HepG2 (cell line): Measurements from ENCODE around the gene KBTBD3. TPM values are rescaled to one million over a fixed set of nuclear protein-coding genes. Genes with fewer than 3 reads are reported as not detected.
A peak's percentile ranks its signal among the peaks of the same experiment; 100 is the strongest.

Experiments used
- ARID2 ChIP-seq: sonication (generic); formaldehyde crosslinking; IDR thresholded peaks from 2 replicates; pipeline ENCODE4 v1.8.1; 2022; ENCODE audit warnings: mild to moderate bottlenecking, missing genetic modification reagents, borderline replicate concordance
- GPBP1L1 ChIP-seq: sonication (generic); formaldehyde crosslinking; IDR thresholded peaks from 2 replicates; pipeline ENCODE4 v1.5.0; 2020; ENCODE audit warnings: mild to moderate bottlenecking, missing genetic modification reagents
- HHEX ChIP-seq: IDR thresholded peaks from 2 replicates; pipeline ENCODE4 v1.6.1; 2016; ENCODE audit warnings: control low read depth
- IKZF4 ChIP-seq: sonication (generic); formaldehyde crosslinking; IDR thresholded peaks from 2 replicates; pipeline ENCODE4 v1.5.1; 2020; ENCODE audit warnings: borderline replicate concordance, mild to moderate bottlenecking, low read depth, missing genetic modification reagents; ENCODE audit errors: not compliant biosample characterization
- ISL2 ChIP-seq: sonication (generic); formaldehyde crosslinking; IDR thresholded peaks from 2 replicates; pipeline ENCODE4 v1.5.0; 2020; ENCODE audit warnings: missing genetic modification reagents
- KLF15 ChIP-seq: sonication (generic); formaldehyde crosslinking; IDR thresholded peaks from 2 replicates; pipeline ENCODE4 v1.8.1; 2023; ENCODE audit warnings: borderline replicate concordance, mild to moderate bottlenecking, inconsistent platforms, missing genetic modification reagents, mixed read lengths
- MAZ ChIP-seq, 2 experiments: sonication (generic) in 1 of 2; formaldehyde crosslinking in 1 of 2; IDR thresholded peaks; 2 replicates each; pipeline versions ENCODE4 v1.5.0 to v1.6.1; 2012 to 2020; ENCODE audit warnings: low read depth in 2 of 2, mild to moderate bottlenecking in 2 of 2, borderline replicate concordance in 1 of 2, improper control_type of control experiment in 1 of 2, low read length in 1 of 2, missing genetic modification reagents in 1 of 2, moderate library complexity in 1 of 2
- PITX1 ChIP-seq: sonication (generic); formaldehyde crosslinking; IDR thresholded peaks from 2 replicates; pipeline ENCODE4 v1.5.1; 2020; ENCODE audit warnings: mild to moderate bottlenecking, missing genetic modification reagents
- RFX1 ChIP-seq: fragments of 450-650 bp; IDR thresholded peaks from 2 replicates; pipeline ENCODE4 v1.6.1; 2017
- RFX5 ChIP-seq: IDR thresholded peaks from 2 replicates; pipeline ENCODE4 v1.6.1; 2011; ENCODE audit warnings: low read depth, low read length, improper control_type of control experiment
- RORA ChIP-seq: sonication (generic); formaldehyde crosslinking; IDR thresholded peaks from 2 replicates; pipeline ENCODE4 v1.5.0; 2020; ENCODE audit warnings: mild to moderate bottlenecking, missing genetic modification reagents, moderate library complexity
- SIX4 ChIP-seq: sonication (generic); formaldehyde crosslinking; IDR thresholded peaks from 2 replicates; pipeline ENCODE4 v1.4.0; 2020; ENCODE audit warnings: missing genetic modification reagents
- SKI ChIP-seq: fragments of 450-650 bp; IDR thresholded peaks from one replicate; pipeline ENCODE4 v1.6.1; 2018; ENCODE audit warnings: mild to moderate bottlenecking; ENCODE audit not compliant: partially characterized antibody
- TBL1XR1 ChIP-seq: fragments of 150-350 bp; IDR thresholded peaks from 2 replicates; pipeline ENCODE4 v1.6.1; 2014; ENCODE audit warnings: borderline replicate concordance, low read length; ENCODE audit not compliant: partially characterized antibody
- TOPORS ChIP-seq: sonication (generic); formaldehyde crosslinking; IDR thresholded peaks from 2 replicates; pipeline ENCODE4 v1.8.0; 2023; ENCODE audit warnings: mild to moderate bottlenecking, missing genetic modification reagents
- ZBTB37 ChIP-seq: sonication (generic); formaldehyde crosslinking; IDR thresholded peaks from 2 replicates; pipeline ENCODE4 v1.4.0; 2020; ENCODE audit warnings: mild to moderate bottlenecking, missing genetic modification reagents
- ZNF251 ChIP-seq: sonication (generic); formaldehyde crosslinking; IDR thresholded peaks from 2 replicates; pipeline ENCODE4 v1.9.0; 2021; ENCODE audit warnings: mild to moderate bottlenecking, missing genetic modification reagents
- ZNF317 ChIP-seq: sonication (generic); formaldehyde crosslinking; IDR thresholded peaks from 2 replicates; pipeline ENCODE4 v1.5.0; 2020; ENCODE audit warnings: mild to moderate bottlenecking, missing genetic modification reagents
- ZNF333 ChIP-seq: sonication (generic); formaldehyde crosslinking; IDR thresholded peaks from 2 replicates; pipeline ENCODE4 v1.4.0; 2020; ENCODE audit warnings: mild to moderate bottlenecking, missing genetic modification reagents, borderline replicate concordance
- ZNF382 ChIP-seq: sonication (generic); formaldehyde crosslinking; IDR thresholded peaks from 2 replicates; pipeline ENCODE4 v1.5.0; 2020; ENCODE audit warnings: missing genetic modification reagents, mild to moderate bottlenecking, borderline replicate concordance
- ZNF549 ChIP-seq: sonication (generic); formaldehyde crosslinking; IDR thresholded peaks from 2 replicates; pipeline ENCODE4 v1.5.0; 2020; ENCODE audit warnings: missing genetic modification reagents
- ZNF605 ChIP-seq: sonication (generic); formaldehyde crosslinking; IDR thresholded peaks from 2 replicates; pipeline ENCODE4 v1.8.0; 2022; ENCODE audit warnings: mild to moderate bottlenecking, missing genetic modification reagents
- ZNF772 ChIP-seq: sonication (generic); formaldehyde crosslinking; IDR thresholded peaks from 2 replicates; pipeline ENCODE4 v1.5.0; 2020; ENCODE audit warnings: mild to moderate bottlenecking, missing genetic modification reagents
- ZSCAN31 ChIP-seq: sonication (generic); formaldehyde crosslinking; IDR thresholded peaks from 2 replicates; pipeline ENCODE4 v1.5.0; 2020; ENCODE audit warnings: low read depth, mild to moderate bottlenecking, missing genetic modification reagents
- ZXDC ChIP-seq: sonication (generic); formaldehyde crosslinking; IDR thresholded peaks from 2 replicates; pipeline ENCODE4 v1.5.0; 2020; ENCODE audit warnings: mild to moderate bottlenecking, missing genetic modification reagents
- polyA plus RNA-seq, 8 experiments: library from polyadenylated mRNA; depleted of rRNA in 3 of 8; stranded (reverse) in 7 of 8; unstranded in 1 of 8; fragments of >200 nt; fragmentation: Illumina TruSeq in 4 of 8; extraction: Trizol in 4 of 8; gene quantifications; 2 replicates each; pipeline versions ENCODE4 v1.2.1 to v1.2.3, GENCODE V29; 2011 to 2016; ENCODE audit warnings: low read depth in 4 of 8, missing spikeins in 1 of 8, mixed read lengths in 1 of 8; ENCODE audit not compliant: insufficient read depth in 1 of 8
- total RNA-seq, 5 experiments: library from RNA; depleted of rRNA; stranded (reverse); fragments of >200 nt; fragmentation: Illumina TruSeq; extraction: Trizol; gene quantifications; 2 replicates each; pipeline ENCODE4 v1.2.3, GENCODE V29; 2016; ENCODE audit warnings: low read depth in 1 of 5

KBTBD3 gene
- total and polyA plus RNA-seq, 2 of the 13 experiments (the other 11 are each of a cell fraction or from before 2014, with no cell fraction given) = 1.8 to 7.4 TPM

GRCh38 chr11:106021967-106022794 lies 55.0 kb downstream of the KBTBD3 start, which contains the start of gene MSANTD4 (continued):
- no peak for TF ChIP-seq ZXDC (CRISPR knock-in tag)
- TF ChIP-seq TOPORS (CRISPR knock-in tag) = 0 out of 2 replicates have a peak, but pooled peaks have one; percentile 8
- peak; percentile 10; the same call in 1 of the 2 replicates for TF ChIP-seq ISL2 (CRISPR knock-in tag)
- TF ChIP-seq ZNF772 (CRISPR knock-in tag) = peak; percentile 64; the same call in 1 of the 2 replicates
- no peak for TF ChIP-seq GPBP1L1
- peak; percentile 68 for TF ChIP-seq TBL1XR1
- no peak for TF ChIP-seq SKI
- no peak for TF ChIP-seq RFX1
- no peak for TF ChIP-seq ZSCAN31 (CRISPR knock-in tag)
- peak; percentile 53; the same call in 1 of the 2 replicates for TF ChIP-seq ZNF317 (CRISPR knock-in tag)
- TF ChIP-seq ZNF251 (CRISPR knock-in tag) = no peak
- no peak for TF ChIP-seq ZNF382 (CRISPR knock-in tag)
- TF ChIP-seq KLF15 (CRISPR knock-in tag) = no peak
- no peak for TF ChIP-seq ARID2 (CRISPR knock-in tag)
- peak; percentile 8; the same call in 1 of the 2 replicates for TF ChIP-seq SIX4 (CRISPR knock-in tag)
- no peak for TF ChIP-seq ZNF333 (CRISPR knock-in tag)
- TF ChIP-seq PITX1 (CRISPR knock-in tag) = peak; percentile 59; the same call in 1 of the 2 replicates
- 0 out of 2 replicates have a peak, but pooled peaks have one; percentile 29 for TF ChIP-seq MAZ (IDR thresholded peaks at IDR 0.05; ENCODE audit: borderline replicate concordance, low read depth, low read length)
- TF ChIP-seq MAZ (CRISPR knock-in tag; IDR thresholded peaks at IDR 0.05; ENCODE audit: low read depth) = peak; percentile 22; the same call in 1 of the 2 replicates
- no peak for TF ChIP-seq RFX5
- no peak for TF ChIP-seq ZNF549 (CRISPR knock-in tag)
- no peak for TF ChIP-seq ZNF605
- no peak for TF ChIP-seq RORA
- no peak for TF ChIP-seq HHEX
- TF ChIP-seq ZBTB37 = no peak
- no peak for TF ChIP-seq IKZF4
